Stimulated activated CD8-positive, alpha-beta memory T cell treated with anti-CD3 and anti-CD28 coated beads, Interleukin-4, amount 100 ng/mL, for 4 hours (primary cell): ENCODE results near the gene TMEM247.
"Not testable (repeated sequence)": the region's sequence is repeated elsewhere in the genome, so short reads cannot be mapped to it uniquely, and the experiment has no call there.

Experiments
- DNase-seq, 2 donors: peaks; one replicate each; pipeline ENCODE4 v3.0.0-alpha.2; 2020; ENCODE audit warnings: low read depth in 2 of 2, low spot score in 1 of 2

TMEM247 gene

GRCh38 chr2:46509804-46510203, 30.4 kb downstream of the TMEM247 start:
- DNase-seq, result no peak

GRCh38 chr2:46510598-46511177, 31.3 kb downstream of the TMEM247 start:
- DNase-seq, result no peak

- DNase-seq, result no peak
These were observed 32.8 kb downstream of the TMEM247 start for GRCh38 chr2:46512185-46512584.

- no peak for DNase-seq
These were observed 35.4 kb downstream of the TMEM247 start for GRCh38 chr2:46514738-46515137.

GRCh38 chr2:46517485-46517884, 38.1 kb downstream of the TMEM247 start:
- DNase-seq, result no peak

- no peak for DNase-seq
These were observed 39.5 kb downstream of the TMEM247 start for GRCh38 chr2:46518861-46519260.

GRCh38 chr2:46519265-46519664, 39.9 kb downstream of the TMEM247 start:
- DNase-seq, result no peak

GRCh38 chr2:46520130-46520711, 40.9 kb downstream of the TMEM247 start:
- DNase-seq, result no peak

GRCh38 chr2:46521215-46521683, 41.9 kb downstream of the TMEM247 start:
- no peak for DNase-seq

GRCh38 chr2:46522385-46522784, 43.0 kb downstream of the TMEM247 start:
- DNase-seq, result not testable (repeated sequence)

GRCh38 chr2:46525522-46526155, 46.3 kb downstream of the TMEM247 start:
- no peak for DNase-seq

- no peak for DNase-seq
These were observed 49.5 kb downstream of the TMEM247 start for GRCh38 chr2:46528880-46529279.

- no peak for DNase-seq
These were observed 51.3 kb downstream of the TMEM247 start for GRCh38 chr2:46530639-46531038.

GRCh38 chr2:46531863-46532262, 52.5 kb downstream of the TMEM247 start:
- no peak for DNase-seq
